Stimulated activated CD4-positive, alpha-beta T cell treated with anti-CD3 and anti-CD28 coated beads, Interleukin-12 subunit alpha, Interleukin-12 subunit beta, amount 100 ng/mL, for 4 hours (primary cell): Measurements from ENCODE around the gene KCNMB2.
"Not testable (repeated sequence)": the region's sequence is repeated elsewhere in the genome, so short reads cannot be mapped to it uniquely, and the experiment has no call there.

ENCODE experiments used
- DNase-seq: peaks from one replicate; pipeline ENCODE4 v3.0.0-alpha.2; 2020

KCNMB2 gene

DNA sequence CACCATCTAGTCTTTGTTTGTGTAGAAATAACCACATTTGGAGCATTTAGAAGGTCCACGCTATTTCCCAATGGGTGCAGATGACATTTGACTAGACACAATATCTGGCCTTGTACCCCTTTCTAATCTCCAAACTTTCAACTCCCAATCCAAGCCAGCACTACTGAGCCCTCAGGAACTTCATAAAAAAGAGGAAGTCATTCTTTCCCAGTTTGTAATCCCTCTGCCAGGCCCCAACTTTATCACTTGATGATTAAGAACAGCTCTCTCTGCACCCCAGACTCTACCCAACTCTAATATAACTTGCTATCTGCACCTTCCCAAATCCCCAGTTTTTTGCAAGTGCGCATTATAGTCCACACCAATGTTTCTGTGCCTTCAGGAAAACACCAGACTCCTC is 170.2 kb downstream of the KCNMB2 start:
- DNase-seq = no peak

- DNase-seq = no peak
These were observed 171.2 kb downstream of the KCNMB2 start for GRCh38 chr3:178707311-178708031.

GRCh38 chr3:178709051-178709450 is 172.8 kb downstream of the KCNMB2 start:
- DNase-seq = no peak

GRCh38 chr3:178711753-178712152 is 175.5 kb downstream of the KCNMB2 start:
- DNase-seq = no peak

DNA sequence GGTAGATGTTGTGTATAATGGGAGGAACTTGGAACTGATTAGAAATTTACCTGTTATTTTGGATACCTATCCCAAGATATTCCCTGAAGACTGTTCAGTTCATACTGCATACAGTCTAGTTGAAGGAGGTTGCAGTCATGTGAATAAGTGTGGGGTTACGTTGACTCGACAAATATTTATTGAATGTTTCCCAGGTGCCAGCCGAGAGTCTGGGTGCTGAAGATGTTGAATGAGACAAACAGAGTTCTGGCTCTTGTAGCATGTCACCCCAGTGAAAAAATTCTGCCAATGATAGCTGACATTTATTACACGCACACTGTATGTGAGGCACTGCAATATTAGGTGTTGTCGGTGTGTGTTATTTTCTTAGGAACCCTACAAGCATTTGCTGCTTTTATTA is 176.0 kb downstream of the KCNMB2 start:
- DNase-seq = no peak

DNA sequence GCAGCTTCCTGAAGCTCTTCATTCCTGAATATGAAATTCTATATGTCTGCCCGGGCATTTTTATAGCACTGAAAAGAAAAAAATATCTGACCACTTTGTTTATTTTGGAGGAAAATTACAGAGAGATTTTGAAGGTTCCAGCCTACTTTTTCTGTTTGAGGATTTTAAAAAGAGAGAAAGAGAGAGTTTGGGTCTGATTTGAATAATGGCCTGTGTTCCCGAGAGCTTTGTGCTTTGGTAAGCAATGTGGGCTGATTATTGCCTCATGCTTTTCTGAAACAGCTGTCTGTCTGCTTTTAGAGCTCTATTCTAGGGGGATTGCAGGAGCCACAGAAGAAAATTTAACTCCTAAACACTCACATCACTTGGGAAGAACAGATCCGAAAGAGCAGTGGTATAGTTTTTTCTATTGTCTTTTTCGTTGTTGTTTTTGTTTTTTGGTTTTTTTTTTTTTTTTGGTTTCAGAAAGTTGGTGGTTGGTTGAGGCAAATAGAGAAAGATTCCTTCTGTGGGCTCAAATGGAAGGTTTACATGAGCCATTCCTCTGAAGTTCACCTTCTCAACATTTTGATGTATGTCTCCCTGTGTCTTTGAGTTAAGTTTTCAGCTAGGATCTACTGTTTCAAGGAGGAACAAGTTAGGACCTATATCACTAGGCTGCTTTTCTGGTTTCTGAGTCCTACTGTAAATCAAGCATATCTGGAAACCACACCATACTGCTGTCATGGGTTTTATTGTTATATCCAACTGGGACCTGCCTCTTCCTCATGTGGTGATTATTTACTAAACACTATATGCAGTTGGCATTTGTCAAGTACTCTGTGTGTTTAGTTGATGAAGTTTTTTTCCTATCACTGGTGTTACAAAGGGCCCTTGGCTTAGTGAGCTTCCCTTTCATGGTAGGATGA is 178.9 kb downstream of the KCNMB2 start:
- DNase-seq = no peak

DNA sequence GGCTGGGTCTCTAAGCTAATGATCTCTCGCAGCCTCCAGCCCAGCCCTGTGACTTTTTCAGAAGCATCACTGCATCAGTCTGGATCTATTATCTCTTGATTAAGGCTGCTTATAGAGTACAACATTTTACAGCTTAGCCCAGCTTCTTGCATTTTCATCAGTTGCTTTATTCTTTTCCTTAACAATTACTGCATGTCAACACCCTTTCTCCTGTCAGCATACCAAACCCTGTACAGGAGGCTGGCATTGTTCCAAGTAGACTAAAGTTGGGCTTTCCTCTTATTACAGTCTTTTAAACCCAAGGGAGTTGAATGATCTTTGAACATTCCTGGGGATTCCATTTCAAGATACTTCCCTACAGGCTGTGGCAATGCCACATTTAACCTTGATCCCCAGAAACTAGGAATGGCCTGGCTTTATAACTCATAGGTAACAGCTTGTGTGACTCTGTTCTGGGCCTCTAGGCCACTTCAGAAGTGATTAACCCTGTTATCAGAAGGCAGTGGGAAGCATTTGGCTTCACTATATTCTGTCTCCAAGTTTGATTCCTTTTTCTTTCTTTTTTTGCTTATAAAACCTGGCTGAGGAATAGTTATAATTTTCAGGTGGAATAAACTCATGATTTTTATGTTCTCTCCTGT is 182.9 kb downstream of the KCNMB2 start:
- no peak for DNase-seq

DNA sequence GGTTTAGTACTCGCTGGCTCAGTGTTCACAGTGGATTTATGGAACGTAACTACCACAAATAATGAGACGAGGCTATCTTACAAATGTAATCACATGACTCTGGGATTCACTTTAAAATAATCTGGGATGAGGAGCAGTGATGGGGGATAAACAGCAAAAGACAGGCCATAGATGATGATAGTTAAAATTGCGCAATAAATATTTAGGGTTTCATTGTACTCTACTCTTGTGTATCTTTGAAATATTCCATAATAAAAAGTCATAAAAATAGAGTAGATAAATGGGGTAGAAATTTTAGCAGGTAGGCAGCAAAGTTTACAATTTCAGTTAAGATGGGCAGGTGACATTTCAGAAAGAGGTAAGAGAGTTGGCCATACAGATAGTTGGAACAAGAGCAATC is 196.6 kb downstream of the KCNMB2 start:
- DNase-seq = no peak

GRCh38 chr3:178735032-178735674 is 198.9 kb downstream of the KCNMB2 start:
- DNase-seq = no peak

DNA sequence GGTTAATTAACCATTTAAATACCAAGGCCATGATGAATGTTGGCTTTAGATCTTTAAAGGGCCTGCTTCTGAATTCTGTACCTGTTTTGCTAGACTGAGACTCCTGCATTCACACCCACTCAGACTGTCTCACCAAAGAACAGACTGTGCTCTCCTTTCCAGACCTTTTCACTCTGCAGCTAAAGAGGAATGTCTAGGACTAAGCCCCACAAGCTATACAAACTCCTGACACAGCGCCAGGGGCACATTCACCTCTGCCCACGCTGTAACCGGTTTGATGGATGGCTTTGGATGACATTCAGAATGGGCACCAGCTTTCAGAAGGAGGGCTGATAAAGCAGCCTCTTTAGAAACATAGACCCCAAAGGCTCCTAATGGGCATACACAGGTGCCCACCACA is 200.1 kb downstream of the KCNMB2 start:
- DNase-seq = no peak

DNA sequence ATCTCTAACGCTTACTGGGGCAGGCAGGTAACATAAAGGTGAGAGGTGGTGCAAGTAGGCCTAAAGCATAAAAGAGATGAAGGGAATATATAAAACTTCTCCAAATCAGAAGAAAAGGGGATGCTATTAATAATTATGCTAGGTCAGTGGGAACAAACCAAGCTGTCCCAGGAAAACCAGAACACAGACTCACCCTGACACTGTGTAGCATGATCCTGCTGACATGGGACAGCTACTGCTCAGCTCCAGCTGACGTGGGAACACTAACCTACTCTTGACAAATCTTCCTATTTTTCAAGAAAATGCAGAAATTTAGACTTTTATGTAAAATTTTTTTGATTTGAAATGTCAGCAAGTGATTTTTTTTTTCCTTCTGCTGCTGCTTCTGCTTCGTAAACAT is 203.5 kb downstream of the KCNMB2 start:
- DNase-seq = no peak

GRCh38 chr3:178741020-178741419 is 204.8 kb downstream of the KCNMB2 start:
- DNase-seq = no peak

GRCh38 chr3:178743297-178743696 is 207.1 kb downstream of the KCNMB2 start:
- no peak for DNase-seq

DNA sequence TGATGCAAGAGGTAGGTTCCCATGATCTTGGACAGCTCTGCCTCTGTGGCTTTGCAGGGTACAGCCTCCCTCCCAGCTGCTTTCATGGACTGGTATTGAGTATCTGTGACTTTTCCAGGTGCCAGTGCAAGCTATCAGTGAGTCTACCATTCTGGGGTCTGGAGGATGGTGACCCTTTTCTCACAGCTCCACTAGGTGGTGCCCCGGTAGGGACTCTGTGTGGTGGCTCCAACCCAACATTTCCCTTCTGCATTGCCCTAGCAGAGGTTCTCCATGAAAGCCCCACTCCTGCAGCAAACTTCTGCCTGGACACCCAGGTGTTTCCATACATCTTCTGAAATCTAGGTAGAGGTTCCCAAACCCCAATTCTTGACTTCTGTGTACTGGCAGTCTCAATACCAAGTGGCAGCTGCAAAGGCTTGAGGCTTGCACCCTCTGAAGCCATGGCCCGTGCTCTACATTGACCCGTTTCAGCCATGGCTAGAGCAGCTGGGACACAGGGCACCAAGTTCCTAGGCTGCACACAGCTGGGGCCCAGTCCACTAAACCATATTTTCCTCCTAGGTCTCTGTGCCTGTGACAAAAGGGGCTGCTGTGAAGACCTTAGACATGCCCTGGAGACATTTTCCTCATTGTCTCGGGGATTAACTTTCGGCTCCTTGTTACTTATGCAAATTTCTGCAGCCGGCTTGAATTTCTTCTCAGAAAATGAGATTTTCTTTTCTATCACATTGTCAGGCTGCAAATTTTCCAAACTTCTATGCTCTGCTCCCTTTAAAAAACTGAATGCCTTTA is 209.8 kb downstream of the KCNMB2 start:
- DNase-seq = not testable (repeated sequence)

GRCh38 chr3:178748874-178749273 is 212.6 kb downstream of the KCNMB2 start:
- DNase-seq = no peak

- DNase-seq = no peak
These were observed 213.2 kb downstream of the KCNMB2 start for GRCh38 chr3:178749471-178749870.

GRCh38 chr3:178750639-178751300 is 214.5 kb downstream of the KCNMB2 start:
- no peak for DNase-seq

- no peak for DNase-seq
These were observed 216.6 kb downstream of the KCNMB2 start for GRCh38 chr3:178752843-178753242.

- no peak for DNase-seq
These were observed 218.7 kb downstream of the KCNMB2 start for GRCh38 chr3:178754852-178755510.

DNA sequence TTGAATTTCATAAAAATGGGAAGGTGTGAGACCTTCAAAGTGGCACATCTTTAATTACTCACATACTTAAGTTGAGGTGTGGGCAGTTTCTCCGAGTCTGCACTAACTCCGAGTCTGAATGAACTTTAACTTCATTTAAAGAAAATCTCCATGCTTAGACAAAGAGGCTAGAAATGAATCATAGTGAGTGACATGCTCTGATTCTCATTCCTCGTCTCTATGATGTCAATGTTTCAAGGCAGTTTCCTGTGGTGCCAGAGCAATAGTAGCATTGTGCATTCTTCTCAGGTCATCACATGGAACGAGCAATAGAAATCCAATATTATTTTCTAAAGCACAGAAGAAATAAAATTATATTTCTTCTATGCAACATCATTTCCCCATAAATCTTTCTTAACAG is 224.8 kb downstream of the KCNMB2 start:
- no peak for DNase-seq

DNA sequence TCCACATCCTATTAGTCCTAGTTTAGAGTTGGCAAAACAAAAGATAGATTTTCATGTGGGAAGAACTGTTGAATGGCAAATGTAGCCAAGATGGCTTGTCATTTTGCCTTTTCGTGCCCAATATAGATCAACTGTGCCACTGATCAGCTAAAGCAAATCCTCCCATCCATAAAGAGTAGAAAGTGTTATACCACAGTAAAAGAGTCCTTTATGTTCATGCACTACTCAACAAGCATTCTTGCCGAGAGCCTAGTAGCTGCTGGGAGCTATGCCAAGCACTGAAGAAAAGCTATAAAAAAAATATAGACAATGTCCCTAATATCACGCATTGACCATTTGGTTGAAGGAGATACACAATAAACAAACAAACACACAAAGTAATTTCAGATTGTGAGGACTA is 225.2 kb downstream of the KCNMB2 start:
- no peak for DNase-seq
